Upper lobe of right lung (tissue), 1 donor: Measurements from ENCODE around the gene TRABD2B. TPM values are rescaled to one million over a fixed set of nuclear protein-coding genes. Genes with fewer than 3 reads are reported as not detected.
A peak's percentile ranks its signal among the peaks of the same experiment; 100 is the strongest.

Experiments
- ATAC-seq: fragments of 200-7000 bp; cut with Tn5 transposase; one replicate; pipeline ENCODE4 v1.9.1; 2020; ENCODE audit warnings: mild to moderate bottlenecking, moderate library complexity
- DNase-seq: peaks from one replicate; pipeline ENCODE4 v3.0.0-alpha.2; 2020
- H3K27ac ChIP-seq: fragments of 200-600 bp; one replicate; pipeline ENCODE4 v1.8.0; 2022
- H3K27me3 ChIP-seq: fragments of 200-600 bp; one replicate; pipeline ENCODE4 v1.8.0; 2022; ENCODE audit warnings: mild to moderate bottlenecking
- H3K36me3 ChIP-seq: fragments of 200-600 bp; one replicate; pipeline ENCODE4 v1.8.0; 2022
- H3K4me1 ChIP-seq: fragments of 200-600 bp; one replicate; pipeline ENCODE4 v1.8.0; 2022
- H3K4me3 ChIP-seq: fragments of 200-600 bp; one replicate; pipeline ENCODE4 v1.8.0; 2022; ENCODE audit warnings: mild to moderate bottlenecking
- H3K9me3 ChIP-seq: fragments of 200-600 bp; one replicate; pipeline ENCODE4 v1.8.0; 2022
- intact Hi-C: fragments of 100-400 bp; cut with DNase I; formaldehyde crosslinking; loops from one replicate; pipeline ENCODE4 v1.11.0; 2022
- total RNA-seq: library from RNA; stranded (reverse); fragmentation: NEBNext Ultra II Directional; extraction: Animal tissue kit (Norgen Biotek cat#: 25700); gene quantifications from one replicate; pipeline ENCODE4 v1.2.1, GENCODE V29; 2021
- TF ChIP-seq, protein P1 (sequence below): fragments of 200-600 bp; IDR thresholded peaks from one replicate; pipeline ENCODE4 v1.8.0; 2022; ENCODE audit warnings: antibody characterized with exemption
- donor health status: DM: no; HTN: yes; CAD: no; lungs with severe emphysema.

The TRABD2B gene
- total RNA-seq, 1 donor from 2014 or later: 1.2 TPM

DNA sequence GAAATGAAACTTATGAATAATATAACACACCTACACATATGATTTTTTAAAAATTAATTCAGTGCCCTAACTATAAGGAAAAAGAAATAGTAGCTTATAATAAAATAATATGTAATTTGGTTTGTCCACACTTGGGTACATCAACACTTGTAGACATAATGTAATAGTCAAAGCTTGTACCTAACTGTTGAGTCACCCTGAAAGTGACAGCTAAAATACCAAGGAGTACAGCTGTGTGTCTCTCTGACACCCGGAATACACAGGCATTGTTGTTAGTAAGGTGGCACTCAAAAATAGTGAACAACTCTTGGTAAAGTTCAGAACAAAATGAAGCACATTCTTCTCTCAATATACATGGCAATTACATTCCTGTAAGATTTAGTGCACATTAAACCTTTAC, 243.4 kb downstream of the TRABD2B start:
- no peak for DNase-seq
- H3K9me3 ChIP-seq: no peaks in the 10 kb centered on the region
- no peak for ATAC-seq
- peaks cover 10% of the 10 kb centered on the region for H3K4me1 ChIP-seq
- H3K4me3 ChIP-seq: no peak overlapping the region
- H3K27me3 ChIP-seq: no peaks in the 10 kb centered on the region
- H3K36me3 ChIP-seq: no peaks in the 10 kb centered on the region
- TF ChIP-seq, protein P1, sequence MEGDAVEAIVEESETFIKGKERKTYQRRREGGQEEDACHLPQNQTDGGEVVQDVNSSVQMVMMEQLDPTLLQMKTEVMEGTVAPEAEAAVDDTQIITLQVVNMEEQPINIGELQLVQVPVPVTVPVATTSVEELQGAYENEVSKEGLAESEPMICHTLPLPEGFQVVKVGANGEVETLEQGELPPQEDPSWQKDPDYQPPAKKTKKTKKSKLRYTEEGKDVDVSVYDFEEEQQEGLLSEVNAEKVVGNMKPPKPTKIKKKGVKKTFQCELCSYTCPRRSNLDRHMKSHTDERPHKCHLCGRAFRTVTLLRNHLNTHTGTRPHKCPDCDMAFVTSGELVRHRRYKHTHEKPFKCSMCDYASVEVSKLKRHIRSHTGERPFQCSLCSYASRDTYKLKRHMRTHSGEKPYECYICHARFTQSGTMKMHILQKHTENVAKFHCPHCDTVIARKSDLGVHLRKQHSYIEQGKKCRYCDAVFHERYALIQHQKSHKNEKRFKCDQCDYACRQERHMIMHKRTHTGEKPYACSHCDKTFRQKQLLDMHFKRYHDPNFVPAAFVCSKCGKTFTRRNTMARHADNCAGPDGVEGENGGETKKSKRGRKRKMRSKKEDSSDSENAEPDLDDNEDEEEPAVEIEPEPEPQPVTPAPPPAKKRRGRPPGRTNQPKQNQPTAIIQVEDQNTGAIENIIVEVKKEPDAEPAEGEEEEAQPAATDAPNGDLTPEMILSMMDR: no peak
- intact Hi-C loops: no loop called here
- no peak overlapping the region for H3K27ac ChIP-seq

DNA sequence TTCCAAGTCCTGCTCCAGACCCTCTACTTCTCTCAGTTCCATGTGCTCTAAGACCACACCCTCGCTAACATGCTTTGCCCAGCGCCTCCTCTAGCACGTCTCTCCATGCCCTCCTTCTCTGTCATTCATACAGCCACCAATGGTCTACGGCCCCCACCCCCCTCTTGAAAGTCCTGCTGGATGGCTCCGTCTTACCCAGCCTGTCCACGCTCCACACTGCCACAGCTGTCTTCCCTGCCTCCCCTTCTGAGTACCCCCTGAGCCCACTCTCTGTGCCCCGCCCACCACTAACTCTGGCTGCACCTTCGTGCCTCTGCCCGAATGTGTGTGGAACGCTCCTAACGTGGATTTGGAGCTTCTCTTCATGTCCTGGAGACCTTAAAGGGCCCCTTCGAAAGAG, 244.6 kb downstream of the TRABD2B start:
- H3K36me3 ChIP-seq: no peaks in the 10 kb centered on the region
- H3K27ac ChIP-seq: no peak overlapping the region
- no peak overlapping the region for H3K4me3 ChIP-seq
- H3K4me1 ChIP-seq: peaks cover 10% of the 10 kb centered on the region
- intact Hi-C loops: no loop called here
- no peaks in the 10 kb centered on the region for H3K27me3 ChIP-seq
- DNase-seq: no peak
- H3K9me3 ChIP-seq: no peaks in the 10 kb centered on the region
- ATAC-seq: no peak
- TF ChIP-seq, protein P1: no peak

DNA sequence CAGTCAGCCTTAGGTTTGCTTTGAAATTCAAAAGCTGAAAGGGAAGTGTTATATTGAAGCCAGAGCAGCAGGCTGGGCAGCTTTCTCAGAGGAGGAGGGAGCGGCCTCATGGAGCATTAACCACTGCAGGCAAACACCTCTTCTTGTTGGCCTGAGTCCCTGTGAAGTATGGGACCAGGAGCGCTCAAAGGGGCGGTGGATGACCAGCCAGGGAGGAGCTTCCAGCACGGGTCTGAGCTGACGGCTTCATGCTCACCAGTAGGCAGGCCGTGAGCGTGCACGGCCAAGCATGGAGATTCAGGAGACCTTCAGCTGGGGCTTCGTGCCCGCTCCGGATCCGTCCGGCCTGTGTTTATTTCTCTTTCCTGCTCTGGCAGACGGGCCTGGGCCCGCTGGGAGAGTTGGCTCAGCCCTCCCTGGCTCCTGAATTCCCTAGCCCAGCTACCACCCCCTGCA, 245.2 kb downstream of the TRABD2B start:
- TF ChIP-seq, protein P1: no peak
- ATAC-seq: peak; percentile 68
- Histone ChIP-seq H3K9me3 (no peaks in the 10 kb centered on the region), H3K27ac (no peak overlapping the region), H3K36me3 (no peaks in the 10 kb centered on the region), H3K4me3 (no peak overlapping the region), H3K27me3 (no peaks in the 10 kb centered on the region), H3K4me1 (peaks cover 10% of the 10 kb centered on the region)
- intact Hi-C loops: no loop called here
- no peak for DNase-seq

DNA sequence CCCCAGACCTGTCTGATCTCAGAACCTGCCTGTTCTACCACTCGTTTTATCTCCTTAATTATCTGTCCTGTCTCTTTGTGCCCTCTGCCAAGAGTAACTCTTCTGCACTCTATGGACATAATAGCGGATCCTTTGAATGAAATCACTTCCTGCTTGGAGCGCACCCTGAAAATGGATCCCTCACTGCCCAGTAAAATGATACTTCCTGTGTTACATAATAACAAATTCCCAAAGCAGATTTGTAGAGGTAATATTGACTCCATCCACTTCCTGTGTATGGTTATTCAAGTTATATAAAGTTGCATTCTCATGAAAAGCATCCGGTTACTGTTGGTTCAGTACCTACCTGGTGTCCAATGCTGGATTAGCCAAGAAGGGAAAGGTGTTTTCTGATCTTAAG, 246.0 kb downstream of the TRABD2B start:
- Histone ChIP-seq H3K4me1 (peaks cover 10% of the 10 kb centered on the region), H3K9me3 (no peaks in the 10 kb centered on the region), H3K4me3 (no peak overlapping the region), H3K27me3 (no peaks in the 10 kb centered on the region), H3K36me3 (no peaks in the 10 kb centered on the region), H3K27ac (no peak overlapping the region)
- intact Hi-C loops: no loop called here
- ATAC-seq (no peak), DNase-seq (no peak)
- TF ChIP-seq, protein P1: no peak

DNA sequence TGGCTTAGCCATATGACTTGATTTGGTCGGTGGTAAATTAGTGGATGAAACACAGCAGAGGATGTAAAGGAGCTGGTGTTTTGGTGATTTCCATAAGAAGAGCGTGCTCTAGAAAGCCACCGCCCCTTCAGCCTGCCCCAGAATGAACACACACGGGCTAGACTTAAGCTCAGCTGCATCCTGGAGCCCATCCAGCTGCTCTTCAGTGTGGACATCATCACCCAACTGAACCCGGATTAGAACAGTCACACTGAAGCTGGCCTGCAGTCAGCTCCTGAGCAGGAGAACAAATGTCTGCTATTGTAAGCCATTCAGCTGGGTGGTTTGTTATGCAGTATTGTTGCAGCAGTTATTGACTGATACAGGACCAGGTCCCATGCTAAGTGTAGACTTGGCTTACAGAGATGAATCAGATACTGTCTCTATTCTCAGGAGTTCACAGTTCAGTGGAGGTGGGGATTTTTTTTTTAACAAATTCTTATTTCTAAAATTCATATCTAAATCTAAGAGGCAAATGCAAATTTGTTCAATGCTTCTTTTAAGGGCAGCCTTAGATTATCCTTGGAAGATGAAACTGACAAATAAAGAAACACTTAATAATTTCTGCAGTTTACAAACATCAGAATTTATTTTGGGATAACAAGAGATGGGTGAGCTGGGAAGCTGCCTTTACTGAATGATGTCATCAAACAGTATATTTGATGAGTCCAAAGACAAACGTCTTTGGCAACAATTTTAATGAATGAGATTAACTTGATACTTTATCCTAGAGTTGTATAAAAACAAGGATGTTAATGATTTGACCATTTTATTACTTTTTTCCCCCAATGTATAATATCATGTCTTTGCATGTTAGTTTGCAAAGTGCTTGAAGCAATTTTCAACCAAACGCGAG, 251.2 kb downstream of the TRABD2B start:
- intact Hi-C loops: no loop called here
- H3K27ac ChIP-seq: no peak overlapping the region
- TF ChIP-seq, protein P1: no peak
- no peaks in the 10 kb centered on the region for H3K4me1 ChIP-seq
- ATAC-seq: no peak
- no peaks in the 10 kb centered on the region for H3K27me3 ChIP-seq
- H3K36me3 ChIP-seq: no peaks in the 10 kb centered on the region
- no peaks in the 10 kb centered on the region for H3K9me3 ChIP-seq
- DNase-seq: no peak
- H3K4me3 ChIP-seq: no peak overlapping the region
